DOHH2 (cell line): ENCODE results near the gene ANXA8.

Source experiments
- CTCF ChIP-seq: fragments of 200-600 bp; sonication (generic); IDR thresholded peaks from one replicate; pipeline ENCODE4 v1.5.1; 2014; ENCODE audit warnings: antibody characterized with exemption, mild to moderate bottlenecking, low read depth, low read length; ENCODE audit not compliant: poor library complexity, severe bottlenecking
- EZH2phosphoT487 ChIP-seq: fragments of 200-600 bp; sonication (generic); IDR thresholded peaks from 2 replicates; pipeline ENCODE4 v1.6.1; 2017; ENCODE audit warnings: borderline replicate concordance, mild to moderate bottlenecking, antibody characterized with exemption, low read length, moderate library complexity, mixed read lengths

GRCh38 chr10:47440207-47440606, 43.7 kb downstream of the ANXA8 start:
- TF ChIP-seq CTCF (no peak), EZH2phosphoT487 (no peak)
